Spleen (tissue), 11 donors: ENCODE measurements around the gene PPCDC. TPM values are rescaled to one million over a fixed set of nuclear protein-coding genes. Genes with fewer than 3 reads are reported as not detected.

Experiments used
- DNase-seq: peaks from one replicate; pipeline ENCODE4 v3.0.0-alpha.2; 2020
- H3K27ac ChIP-seq, 8 donors: fragments of 200-600 bp; sonication (generic) in 7 of 8; 1 replicate in 4 of 8; 2 replicates in 4 of 8; pipeline versions ENCODE4 v1.5.0 to v1.8.0; 2016 to 2021; ENCODE audit warnings: inconsistent platforms in 4 of 8, mild to moderate bottlenecking in 4 of 8, moderate library complexity in 1 of 8
- H3K27me3 ChIP-seq, 7 donors: fragments of 200-600 bp; sonication (generic) in 6 of 7; replicated peaks in 1 of 7; 1 replicate in 4 of 7; 2 replicates in 3 of 7; pipeline versions ENCODE4 v1.5.0 to v1.8.0; 2016 to 2021; ENCODE audit warnings: inconsistent platforms in 3 of 7, mild to moderate bottlenecking in 1 of 7
- H3K36me3 ChIP-seq, 6 donors: fragments of 200-600 bp; sonication (generic) in 5 of 6; 1 replicate in 4 of 6; 2 replicates in 2 of 6; pipeline versions ENCODE4 v1.5.0 to v1.8.0; 2016 to 2021; ENCODE audit warnings: inconsistent platforms in 2 of 6
- H3K4me1 ChIP-seq, 6 donors: fragments of 200-600 bp; sonication (generic) in 5 of 6; 1 replicate in 3 of 6; 2 replicates in 3 of 6; pipeline versions ENCODE4 v1.5.0 to v1.8.0; 2016 to 2021; ENCODE audit warnings: inconsistent platforms in 3 of 6
- H3K4me3 ChIP-seq, 8 donors: fragments of 200-600 bp; sonication (generic) in 7 of 8; 1 replicate in 4 of 8; 2 replicates in 4 of 8; pipeline versions ENCODE4 v1.5.0 to v1.8.0; 2016 to 2021; ENCODE audit warnings: inconsistent platforms in 4 of 8, mild to moderate bottlenecking in 4 of 8, moderate library complexity in 2 of 8
- H3K9me3 ChIP-seq, 8 donors: fragments of 200-600 bp; sonication (generic) in 7 of 8; 1 replicate in 4 of 8; 2 replicates in 4 of 8; pipeline versions ENCODE4 v1.5.0 to v1.8.0; 2016 to 2021; ENCODE audit warnings: inconsistent platforms in 4 of 8
- CTCF ChIP-seq, 11 experiments: fragments of 200-600 bp in 7 of 11; fragments of 450-650 bp in 4 of 11; sonication (generic) in 4 of 11; IDR thresholded peaks in 8 of 11; conservative IDR thresholded peaks in 3 of 11; 1 replicate in 7 of 11; 2 replicates in 4 of 11; pipeline versions ENCODE4 v1.4.0 to v1.8.0; 2016 to 2021; ENCODE audit warnings: antibody characterized with exemption in 11 of 11, inconsistent platforms in 4 of 11, mild to moderate bottlenecking in 1 of 11
- POLR2A ChIP-seq, 3 donors: fragments of 450-650 bp; IDR thresholded peaks; one replicate each; pipeline ENCODE4 v1.5.1; 2017; ENCODE audit warnings: antibody characterized with exemption in 3 of 3, mild to moderate bottlenecking in 1 of 3
- POLR2AphosphoS5 ChIP-seq, 3 donors: sonication (generic); formaldehyde crosslinking; IDR thresholded peaks; one replicate each; pipeline ENCODE4 v1.5.1; 2017; ENCODE audit warnings: antibody characterized with exemption in 3 of 3
- WGBS, 5 donors: extraction: QIAGEN DNeasy Blood & Tissue Kit in 3 of 5; methylation state at CpG; one replicate each; pipeline versions ENCODE4 v1.1.5 to v1.1.7; 2013 to 2018; 5-methylcytosine and 5-hydroxymethylcytosine counted together
- intact Hi-C: fragments of 100-400 bp; cut with DNase I; formaldehyde crosslinking; loops from one replicate; pipeline ENCODE4 v1.15.0; 2023; ENCODE audit warnings: low total_unique reads
- polyA plus RNA-seq, 3 donors: library from polyadenylated mRNA; stranded (reverse); fragments of 200-250 nt; gene quantifications; one replicate each; pipeline ENCODE4 v1.2.1, GENCODE V29; 2013
- total RNA-seq, 7 donors: library from RNA; depleted of rRNA in 3 of 7; stranded (reverse); fragments of >200 nt in 3 of 7; fragmentation: NEBNext Ultra II Directional in 4 of 7; extraction: Animal tissue kit (Norgen Biotek cat#: 25700) in 4 of 7; gene quantifications; one replicate each; pipeline versions ENCODE4 v1.1.0 to v1.2.1, GENCODE V29; 2016 to 2021
- donor health status: healthy with polysubstance abuse.
- donor health status: DM: no; HTN: no; CAD: no; lungs with moderate emphysema.
- donor health status: DM: no; HTN: no; CAD: no.
- donor health status: Bipolar disorder and iron deficiency.
- donor health status: healthy.
- donor health status: DM: no; HTN: no; CAD: no.
- donor health status: DM: yes; HTN: yes; CAD: no.

The PPCDC gene
- total and polyA plus RNA-seq, 10 donors: 13.8 to 29.0 (median 22.2) TPM

GRCh38 chr15:75021341-75021740, 2.0 kb upstream of the PPCDC start:
- H3K4me3 ChIP-seq: no peak overlapping the region
- 49 to 74% (median 65%) methylated on average over 8 of the region's 8 CpGs for WGBS, 5 donors
- H3K36me3 ChIP-seq: peaks cover 0 to 10% (median 0%) of the 10 kb centered on the region in 6 donors
- H3K27ac ChIP-seq: no peak overlapping the region
- intact Hi-C loops: no loop called here
- no peak for DNase-seq
- TF ChIP-seq POLR2AphosphoS5 (IDR thresholded peaks at IDR 0.05): no peak
- no peak for TF ChIP-seq CTCF (IDR thresholded peaks at IDR 0.05 in 8 of 11, conservative IDR thresholded peaks at IDR 0.05 in 3 of 11)
- no peak for TF ChIP-seq POLR2A (IDR thresholded peaks at IDR 0.05)
- H3K9me3 ChIP-seq: no peaks in the 10 kb centered on the region
- peaks cover 0 to 45% (median 0%) of the 10 kb centered on the region in 7 donors for H3K27me3 ChIP-seq
- peaks cover 4 to 34% (median 20%) of the 10 kb centered on the region in 6 donors for H3K4me1 ChIP-seq

- Histone ChIP-seq H3K27ac (peak overlapping the region in 5 of 8 donors; percentile 89 to 93 (median 91)), H3K9me3 (no peaks in the 10 kb centered on the region), H3K36me3 (peaks cover 0 to 16% (median 0%) of the 10 kb centered on the region in 6 donors), H3K4me3 (no peak overlapping the region), H3K4me1 (peaks cover 4 to 46% (median 26%) of the 10 kb centered on the region in 6 donors), H3K27me3 (peaks cover 0 to 34% (median 0%) of the 10 kb centered on the region in 7 donors)
- TF ChIP-seq POLR2AphosphoS5 (IDR thresholded peaks at IDR 0.05): no peak
- TF ChIP-seq CTCF (IDR thresholded peaks at IDR 0.05 in 8 of 11, conservative IDR thresholded peaks at IDR 0.05 in 3 of 11): no peak
- no peak for TF ChIP-seq POLR2A (IDR thresholded peaks at IDR 0.05)
- DNase-seq: no peak
- WGBS, 5 donors: 91 to 97% (median 93%) methylated on average over 2 of the region's 2 CpGs
- intact Hi-C loops: no loop called here
Observed at GRCh38 chr15:75022783-75023180, 608 bp upstream of the PPCDC start.

- intact Hi-C loops: no loop called here
- TF ChIP-seq CTCF (IDR thresholded peaks at IDR 0.05 in 8 of 11, conservative IDR thresholded peaks at IDR 0.05 in 3 of 11): no peak
- no peak for TF ChIP-seq POLR2A (IDR thresholded peaks at IDR 0.05)
- TF ChIP-seq POLR2AphosphoS5 (IDR thresholded peaks at IDR 0.05): no peak
- DNase-seq: no peak
Observed at GRCh38 chr15:75023872-75024636, 664 bp downstream of the PPCDC start.

DNA sequence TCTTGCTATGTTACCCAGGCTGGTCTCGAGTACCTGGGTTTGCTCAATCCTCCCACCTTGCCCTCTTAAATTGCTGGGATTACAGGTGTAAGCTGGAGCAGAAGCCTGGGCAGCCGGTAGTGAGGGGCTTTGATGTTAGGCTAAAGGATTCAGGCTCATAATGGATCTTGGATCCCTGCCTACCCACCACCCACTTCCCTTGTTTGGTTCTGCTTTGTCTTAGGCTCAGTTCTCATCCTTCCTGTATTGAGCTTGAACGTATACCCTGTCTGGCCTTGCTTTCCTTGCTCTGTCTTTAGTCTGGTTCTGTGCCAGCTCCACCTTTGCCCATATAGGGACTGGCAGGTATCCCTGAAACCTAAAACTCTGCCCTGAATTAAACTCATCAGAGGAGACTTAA, 1.7 kb downstream of the PPCDC start:
- H3K36me3 ChIP-seq: peaks cover 0 to 15% (median 0%) of the 10 kb centered on the region in 6 donors
- H3K27ac ChIP-seq: peak overlapping the region in 3 of 8 donors; percentile 28 to 93 (median 40)
- H3K9me3 ChIP-seq: no peaks in the 10 kb centered on the region
- H3K4me1 ChIP-seq: peaks cover 18 to 69% (median 47%) of the 10 kb centered on the region in 6 donors
- no peak for TF ChIP-seq CTCF (IDR thresholded peaks at IDR 0.05 in 8 of 11, conservative IDR thresholded peaks at IDR 0.05 in 3 of 11)
- TF ChIP-seq POLR2A (IDR thresholded peaks at IDR 0.05): no peak
- no peak for TF ChIP-seq POLR2AphosphoS5 (IDR thresholded peaks at IDR 0.05)
- WGBS, 5 donors: 33 to 58% (median 43%) methylated on average over 3 of the region's 3 CpGs
- intact Hi-C loops: no loop called here
- no peak overlapping the region for H3K4me3 ChIP-seq
- peaks cover 0 to 10% (median 0%) of the 10 kb centered on the region in 7 donors for H3K27me3 ChIP-seq
- no peak for DNase-seq

More at GRCh38 chr15:75023872-75024636, 664 bp downstream of the PPCDC start:
- Histone ChIP-seq H3K4me1 (peaks cover 10 to 59% (median 36%) of the 10 kb centered on the region in 6 donors), H3K9me3 (no peaks in the 10 kb centered on the region), H3K4me3 (peak overlapping the region; percentile 57 to 84 (median 76)), H3K36me3 (peaks cover 0 to 15% (median 0%) of the 10 kb centered on the region in 6 donors), H3K27me3 (peaks cover 0 to 21% (median 0%) of the 10 kb centered on the region in 7 donors), H3K27ac (peak overlapping the region; percentile 67 to 93 (median 90))
- 8 to 12% (median 10%) methylated on average over 12 of the region's 12 CpGs for WGBS, 5 donors
